Colonic mucosa (tissue), 4 donors: ENCODE measurements around the gene CD164. TPM values are rescaled to one million over a fixed set of nuclear protein-coding genes. Genes with fewer than 3 reads are reported as not detected.
A peak's percentile ranks its signal among the peaks of the same experiment; 100 is the strongest.

Source experiments
- DNase-seq: peaks from one replicate; pipeline ENCODE4 v3.0.0-alpha.2; 2020
- H3K27ac ChIP-seq: fragments of 200-600 bp; one replicate; pipeline ENCODE4 v1.8.0; 2021
- H3K27me3 ChIP-seq: fragments of 200-600 bp; one replicate; pipeline ENCODE4 v1.8.0; 2021
- H3K36me3 ChIP-seq: fragments of 200-600 bp; one replicate; pipeline ENCODE4 v1.8.0; 2021
- H3K4me1 ChIP-seq: fragments of 200-600 bp; one replicate; pipeline ENCODE4 v1.8.0; 2021; ENCODE audit warnings: mild to moderate bottlenecking
- H3K4me3 ChIP-seq: fragments of 200-600 bp; one replicate; pipeline ENCODE4 v1.8.0; 2021
- H3K9ac ChIP-seq, 2 donors: one replicate each; pipeline ENCODE4 v1.7.0; 2013; ENCODE audit warnings: control low read depth in 2 of 2, low read depth in 2 of 2, low read length in 2 of 2
- H3K9me3 ChIP-seq: fragments of 200-600 bp; one replicate; pipeline ENCODE4 v1.8.0; 2021
- CTCF ChIP-seq: fragments of 200-600 bp; IDR thresholded peaks from one replicate; pipeline ENCODE4 v1.8.0; 2022; ENCODE audit warnings: antibody characterized with exemption, mild to moderate bottlenecking
- intact Hi-C: fragments of 100-400 bp; cut with DNase I; formaldehyde crosslinking; loops from one replicate; pipeline ENCODE4 v1.14.1; 2022
- total RNA-seq, 2 donors: library from RNA; stranded (reverse); fragmentation: NEBNext Ultra II Directional in 1 of 2; extraction: Animal tissue kit (Norgen Biotek cat#: 25700) in 1 of 2; gene quantifications; one replicate each; pipeline ENCODE4 v1.2.1, GENCODE V29; 2021
- donor health status: healthy.
- donor health status: DM: no; HTN: no; CAD: no.
- donor health status: DM: no; HTN: no; CAD: no.

The CD164 gene
- 100 to 1,000 TPM; 420 to 621 TPM for total RNA-seq

GRCh38 chr6:109381747-109382575 is at the start of gene CD164:
CD164 (minus strand) TSS chr6:109382467; CDS start chr6:109382378, 89 bp downstream.
- Histone ChIP-seq H3K27me3 (no peaks in the 10 kb centered on the region), H3K36me3 (peaks cover 7% of the 10 kb centered on the region), H3K9ac (peak within 1 kb of the TSS; percentile 95 to 99), H3K27ac (peak within 1 kb of the TSS; percentile 100), H3K4me3 (peak within 1 kb of the TSS; percentile 81), H3K4me1 (peaks cover 5% of the 10 kb centered on the region), H3K9me3 (no peaks in the 10 kb centered on the region)
- no peak for TF ChIP-seq CTCF
- peak; percentile 95 for DNase-seq
- intact Hi-C loops = loop anchor here (5.0 to 10.0 kb wide), 2 partner anchors 195 to 287 kb away; partner anchors contain the start of genes CEP57L1 and SESN1

GRCh38 chr6:109429496-109429895 is 47.2 kb upstream of the CD164 start:
- no peaks in the 10 kb centered on the region for H3K36me3 ChIP-seq
- intact Hi-C loops = no loop called here
- no peak overlapping the region for H3K9ac ChIP-seq
- DNase-seq = no peak
- no peaks in the 10 kb centered on the region for H3K27me3 ChIP-seq
- no peaks in the 10 kb centered on the region for H3K9me3 ChIP-seq
- no peak overlapping the region for H3K27ac ChIP-seq
- no peak overlapping the region for H3K4me3 ChIP-seq
- H3K4me1 ChIP-seq = no peaks in the 10 kb centered on the region
- no peak for TF ChIP-seq CTCF

GRCh38 chr6:109428889-109429477 is 46.7 kb upstream of the CD164 start:
- Histone ChIP-seq H3K27ac (no peak overlapping the region), H3K27me3 (no peaks in the 10 kb centered on the region), H3K9me3 (no peaks in the 10 kb centered on the region), H3K36me3 (no peaks in the 10 kb centered on the region), H3K4me3 (no peak overlapping the region), H3K9ac (no peak overlapping the region), H3K4me1 (no peaks in the 10 kb centered on the region)
- intact Hi-C loops = no loop called here
- no peak for TF ChIP-seq CTCF
- no peak for DNase-seq

- Histone ChIP-seq H3K4me3 (no peak overlapping the region), H3K27me3 (no peaks in the 10 kb centered on the region), H3K36me3 (no peaks in the 10 kb centered on the region), H3K9me3 (no peaks in the 10 kb centered on the region), H3K4me1 (no peaks in the 10 kb centered on the region), H3K9ac (no peak overlapping the region), H3K27ac (no peak overlapping the region)
- TF ChIP-seq CTCF = no peak
- no peak for DNase-seq
- intact Hi-C loops = no loop called here
Observed at GRCh38 chr6:109424946-109425345, 42.7 kb upstream of the CD164 start.

GRCh38 chr6:109421184-109421583 is 38.9 kb upstream of the CD164 start:
- no peaks in the 10 kb centered on the region for H3K27me3 ChIP-seq
- intact Hi-C loops = no loop called here
- no peak for DNase-seq
- H3K4me1 ChIP-seq = no peaks in the 10 kb centered on the region
- H3K27ac ChIP-seq = no peak overlapping the region
- H3K4me3 ChIP-seq = no peak overlapping the region
- no peaks in the 10 kb centered on the region for H3K9me3 ChIP-seq
- H3K9ac ChIP-seq = no peak overlapping the region
- H3K36me3 ChIP-seq = no peaks in the 10 kb centered on the region
- no peak for TF ChIP-seq CTCF
